Measurements from ENCODE around the gene BCS1L. TPM values are rescaled to one million over a fixed set of nuclear protein-coding genes. Genes with fewer than 3 reads are reported as not detected.

The BCS1L gene
- total RNA-seq, 4 donors from 2014 or later, result 40.3 to 51.3 (median 42.8) TPM

- in situ Hi-C loops (cut with MboI; ENCODE audit: low pct_ligation_motif_present in 1 of 4, low pct_unique_long_range_greater_than_20kb in 1 of 4, low sequenced_read_pairs in 3 of 4) (no loop called here), intact Hi-C loops (cut with DNase I; ENCODE audit: low total_unique reads) (no loop called here)
- Histone ChIP-seq H3K4me3 (no peak overlapping the region), H3K27me3 (no peaks in the 10 kb centered on the region), H3K4me1 (peaks cover 0 to 8% (median 2%) of the 10 kb centered on the region in 4 donors), H3K27ac (no peak overlapping the region), H3K9me3 (no peaks in the 10 kb centered on the region), H3K36me3 (no peaks in the 10 kb centered on the region)
- no peak for TF ChIP-seq EP300 (IDR thresholded peaks at IDR 0.05; ENCODE audit: low read depth)
- TF ChIP-seq POLR2AphosphoS5 (IDR thresholded peaks at IDR 0.05), result no peak
- WGBS, 2 donors (ENCODE audit: low coverage in 1 of 2), result 78 to 81% methylated on average over 2 to 7 of the region's 7 CpGs
- no peak for DNase-seq
Measured at GRCh38 chr2:218621007-218621406, 38.5 kb upstream of the BCS1L start.

- Histone ChIP-seq H3K27ac (no peak overlapping the region), H3K27me3 (no peaks in the 10 kb centered on the region), H3K36me3 (no peaks in the 10 kb centered on the region), H3K4me1 (peaks cover 0 to 2% (median 0%) of the 10 kb centered on the region in 4 donors), H3K9me3 (no peaks in the 10 kb centered on the region), H3K4me3 (no peak overlapping the region)
- no peak for TF ChIP-seq EP300 (IDR thresholded peaks at IDR 0.05; ENCODE audit: low read depth)
- TF ChIP-seq CTCF (IDR thresholded peaks at IDR 0.05), result no peak
- no peak for TF ChIP-seq POLR2A (IDR thresholded peaks at IDR 0.05)
- no peak for TF ChIP-seq POLR2AphosphoS5 (IDR thresholded peaks at IDR 0.05)
- intact Hi-C loops (cut with DNase I; ENCODE audit: low total_unique reads), result no loop called here
- no peak for DNase-seq
- in situ Hi-C loops (cut with MboI; ENCODE audit: low pct_ligation_motif_present in 1 of 4, low pct_unique_long_range_greater_than_20kb in 1 of 4, low sequenced_read_pairs in 3 of 4), result no loop called here
- WGBS, 2 donors (ENCODE audit: low coverage in 1 of 2), result 53 to 64% methylated on average over 3 to 7 of the region's 7 CpGs
Measured at GRCh38 chr2:218622606-218623365, 36.7 kb upstream of the BCS1L start.

- TF ChIP-seq POLR2A (IDR thresholded peaks at IDR 0.05), result no peak
- TF ChIP-seq POLR2AphosphoS5 (IDR thresholded peaks at IDR 0.05), result no peak
- TF ChIP-seq EP300 (IDR thresholded peaks at IDR 0.05; ENCODE audit: low read depth), result no peak
- TF ChIP-seq CTCF (IDR thresholded peaks at IDR 0.05), result no peak
- Histone ChIP-seq H3K27ac (no peak overlapping the region), H3K27me3 (no peaks in the 10 kb centered on the region), H3K9me3 (no peaks in the 10 kb centered on the region), H3K4me3 (no peak overlapping the region), H3K4me1 (peaks cover 0 to 2% (median 0%) of the 10 kb centered on the region in 4 donors), H3K36me3 (no peaks in the 10 kb centered on the region)
- intact Hi-C loops (cut with DNase I; ENCODE audit: low total_unique reads) (no loop called here), in situ Hi-C loops (cut with MboI; ENCODE audit: low pct_ligation_motif_present in 1 of 4, low pct_unique_long_range_greater_than_20kb in 1 of 4, low sequenced_read_pairs in 3 of 4) (no loop called here)
- 64 to 79% methylated on average over 3 of the region's 3 CpGs for WGBS, 2 donors (ENCODE audit: low coverage in 1 of 2)
- no peak for DNase-seq
Measured at GRCh38 chr2:218623366-218623705, 36.1 kb upstream of the BCS1L start.

- intact Hi-C loops (cut with DNase I; ENCODE audit: low total_unique reads) (no loop called here), in situ Hi-C loops (cut with MboI; ENCODE audit: low pct_ligation_motif_present in 1 of 4, low pct_unique_long_range_greater_than_20kb in 1 of 4, low sequenced_read_pairs in 3 of 4) (no loop called here)
- Histone ChIP-seq H3K36me3 (no peaks in the 10 kb centered on the region), H3K9me3 (no peaks in the 10 kb centered on the region), H3K4me3 (no peak overlapping the region), H3K4me1 (peaks cover 0 to 2% (median 0%) of the 10 kb centered on the region in 4 donors), H3K27ac (no peak overlapping the region), H3K27me3 (no peaks in the 10 kb centered on the region)
- no peak for DNase-seq
- TF ChIP-seq POLR2AphosphoS5 (IDR thresholded peaks at IDR 0.05), result no peak
- no peak for TF ChIP-seq CTCF (IDR thresholded peaks at IDR 0.05)
- no peak for TF ChIP-seq EP300 (IDR thresholded peaks at IDR 0.05; ENCODE audit: low read depth)
- no peak for TF ChIP-seq POLR2A (IDR thresholded peaks at IDR 0.05)
- 95% methylated on average over 4 of the region's 4 CpGs; no CpG with 5 or more reads in 1 of the 2 donors for WGBS, 2 donors (ENCODE audit: low coverage in 1 of 2)
Measured at GRCh38 chr2:218626369-218626768, 33.1 kb upstream of the BCS1L start.
